Testis (tissue), 3 donors: ENCODE data around the gene PIBF1. TPM values are rescaled to one million over a fixed set of nuclear protein-coding genes. Genes with fewer than 3 reads are reported as not detected.

Experiments
- DNase-seq: peaks from one replicate; pipeline ENCODE4 v3.0.0-alpha.2; 2019
- H3K27ac ChIP-seq, 2 donors: fragments of 200-600 bp; sonication (generic); one replicate each; pipeline ENCODE4 v1.5.1; 2019
- H3K27me3 ChIP-seq: fragments of 200-600 bp; sonication (generic); one replicate; pipeline ENCODE4 v1.5.1; 2019
- H3K36me3 ChIP-seq: fragments of 200-600 bp; sonication (generic); one replicate; pipeline ENCODE4 v1.5.1; 2017; ENCODE audit warnings: low read depth; ENCODE audit errors: missing control alignments
- H3K4me1 ChIP-seq: fragments of 200-600 bp; sonication (generic); one replicate; pipeline ENCODE4 v1.5.1; 2019
- H3K4me3 ChIP-seq, 2 donors: fragments of 200-600 bp; sonication (generic); one replicate each; pipeline ENCODE4 v1.5.1; 2017 to 2019
- H3K9me3 ChIP-seq: fragments of 200-600 bp; sonication (generic); one replicate; pipeline ENCODE4 v1.5.1; 2017
- CTCF ChIP-seq, 3 experiments: fragments of 450-650 bp in 2 of 3; fragments of 200-600 bp in 1 of 3; sonication (generic) in 1 of 3; IDR thresholded peaks; one replicate each; pipeline ENCODE4 v1.5.1; 2016 to 2019; ENCODE audit warnings: antibody characterized with exemption in 3 of 3, mild to moderate bottlenecking in 2 of 3, moderate library complexity in 1 of 3
- POLR2A ChIP-seq: fragments of 450-650 bp; IDR thresholded peaks from one replicate; pipeline ENCODE4 v1.6.1; 2017; ENCODE audit warnings: antibody characterized with exemption, mild to moderate bottlenecking, moderate library complexity
- WGBS, 2 donors: methylation state at CpG; one replicate each; pipeline ENCODE4 v1.1.5; 2018; 5-methylcytosine and 5-hydroxymethylcytosine counted together
- intact Hi-C: fragments of 100-400 bp; cut with DNase I; formaldehyde crosslinking; loops from one replicate; pipeline ENCODE4 v1.15.1; 2023; ENCODE audit warnings: low total_unique reads
- polyA plus RNA-seq: library from polyadenylated mRNA; stranded (reverse); fragments of 350-450 nt; fragmentation: Illumina TruSeq; extraction: RNeasy Lipid Tissue Mini Kit (QIAGEN cat#74804); gene quantifications from one replicate; pipeline ENCODE4 v1.2.3, GENCODE V29; 2014; ENCODE audit warnings: low read depth, low replicate concordance; ENCODE audit not compliant: insufficient read depth
- total RNA-seq, 2 donors: library from RNA; depleted of rRNA; stranded (reverse); fragments of >200 nt; gene quantifications; one replicate each; pipeline ENCODE4 v1.2.3, GENCODE V29; 2016

The PIBF1 gene
- total and polyA plus RNA-seq, 3 donors from 2014 or later = 22.5 to 37.2 (median 24.6) TPM

GRCh38 chr13:73055813-73056564, 274.1 kb downstream of the PIBF1 start:
- intact Hi-C loops = no loop called here
- 75 to 78% methylated on average over 8 of the region's 8 CpGs for WGBS, 2 donors
- H3K4me3 ChIP-seq = no peak overlapping the region
- DNase-seq = no peak
- no peaks in the 10 kb centered on the region for H3K9me3 ChIP-seq
- no peaks in the 10 kb centered on the region for H3K36me3 ChIP-seq
- no peak for TF ChIP-seq POLR2A
- H3K4me1 ChIP-seq = no peaks in the 10 kb centered on the region
- H3K27ac ChIP-seq = no peak overlapping the region
- no peaks in the 10 kb centered on the region for H3K27me3 ChIP-seq

- no peaks in the 10 kb centered on the region for H3K9me3 ChIP-seq
- intact Hi-C loops = no loop called here
- no peak overlapping the region for H3K27ac ChIP-seq
- no peak overlapping the region for H3K4me3 ChIP-seq
- WGBS, 2 donors = 92 to 93% methylated on average over 4 of the region's 4 CpGs
- no peaks in the 10 kb centered on the region for H3K27me3 ChIP-seq
- DNase-seq = no peak
- no peaks in the 10 kb centered on the region for H3K36me3 ChIP-seq
- no peaks in the 10 kb centered on the region for H3K4me1 ChIP-seq
- TF ChIP-seq POLR2A = no peak
- no peak for TF ChIP-seq CTCF (IDR thresholded peaks at IDR 0.05)
These were observed 274.6 kb downstream of the PIBF1 start for GRCh38 chr13:73056565-73056962.

- no peaks in the 10 kb centered on the region for H3K4me1 ChIP-seq
- H3K4me3 ChIP-seq = peak overlapping the region in 1 of 2 donors; percentile 78
- WGBS, 2 donors = 54 to 64% methylated on average over 4 of the region's 4 CpGs
- TF ChIP-seq CTCF (IDR thresholded peaks at IDR 0.05) (no peak), POLR2A (no peak)
- H3K36me3 ChIP-seq = no peaks in the 10 kb centered on the region
- H3K27me3 ChIP-seq = no peaks in the 10 kb centered on the region
- H3K27ac ChIP-seq = no peak overlapping the region
- no peak for DNase-seq
- intact Hi-C loops = no loop called here
- no peaks in the 10 kb centered on the region for H3K9me3 ChIP-seq
These were observed 275.5 kb downstream of the PIBF1 start for GRCh38 chr13:73057284-73058063.

GRCh38 chr13:73058064-73058313, 276.1 kb downstream of the PIBF1 start:
- no peak for DNase-seq
- H3K4me3 ChIP-seq = peak overlapping the region in 1 of 2 donors; percentile 78
- 11 to 18% methylated on average over 6 of the region's 6 CpGs for WGBS, 2 donors
- no peak overlapping the region for H3K27ac ChIP-seq
- H3K4me1 ChIP-seq = no peaks in the 10 kb centered on the region
- no peaks in the 10 kb centered on the region for H3K9me3 ChIP-seq
- no peaks in the 10 kb centered on the region for H3K36me3 ChIP-seq
- TF ChIP-seq CTCF (IDR thresholded peaks at IDR 0.05) = no peak
- H3K27me3 ChIP-seq = no peaks in the 10 kb centered on the region
- intact Hi-C loops = no loop called here

GRCh38 chr13:73058432-73058735, 276.5 kb downstream of the PIBF1 start:
- TF ChIP-seq POLR2A (no peak), CTCF (IDR thresholded peaks at IDR 0.05) (no peak)
- Histone ChIP-seq H3K4me3 (peak overlapping the region; percentile 76 to 78), H3K9me3 (no peaks in the 10 kb centered on the region), H3K27me3 (no peaks in the 10 kb centered on the region), H3K27ac (no peak overlapping the region), H3K36me3 (no peaks in the 10 kb centered on the region), H3K4me1 (no peaks in the 10 kb centered on the region)
- WGBS, 2 donors = 0 to 1% methylated on average over 8 of the region's 8 CpGs
- no peak for DNase-seq
- intact Hi-C loops = no loop called here
